Cardiac septum (tissue), 1 donor: ENCODE measurements around the gene USP21. TPM values are rescaled to one million over a fixed set of nuclear protein-coding genes. Genes with fewer than 3 reads are reported as not detected.

Experiments used
- DNase-seq: peaks from one replicate; pipeline ENCODE4 v3.0.0-alpha.2; 2020; ENCODE audit warnings: low spot score
- intact Hi-C: fragments of 100-400 bp; cut with DNase I; formaldehyde crosslinking; loops from one replicate; pipeline ENCODE4 v1.14.0; 2022
- total RNA-seq: library from RNA; stranded (reverse); fragmentation: NEBNext Ultra II Directional; extraction: Animal tissue kit (Norgen Biotek cat#: 25700); gene quantifications from one replicate; pipeline ENCODE4 v1.2.1, GENCODE V29; 2021
- donor health status: DM: no; HTN: no; CAD: no.

USP21 gene
- total RNA-seq, 1 donor from 2014 or later = 17.4 TPM

DNA sequence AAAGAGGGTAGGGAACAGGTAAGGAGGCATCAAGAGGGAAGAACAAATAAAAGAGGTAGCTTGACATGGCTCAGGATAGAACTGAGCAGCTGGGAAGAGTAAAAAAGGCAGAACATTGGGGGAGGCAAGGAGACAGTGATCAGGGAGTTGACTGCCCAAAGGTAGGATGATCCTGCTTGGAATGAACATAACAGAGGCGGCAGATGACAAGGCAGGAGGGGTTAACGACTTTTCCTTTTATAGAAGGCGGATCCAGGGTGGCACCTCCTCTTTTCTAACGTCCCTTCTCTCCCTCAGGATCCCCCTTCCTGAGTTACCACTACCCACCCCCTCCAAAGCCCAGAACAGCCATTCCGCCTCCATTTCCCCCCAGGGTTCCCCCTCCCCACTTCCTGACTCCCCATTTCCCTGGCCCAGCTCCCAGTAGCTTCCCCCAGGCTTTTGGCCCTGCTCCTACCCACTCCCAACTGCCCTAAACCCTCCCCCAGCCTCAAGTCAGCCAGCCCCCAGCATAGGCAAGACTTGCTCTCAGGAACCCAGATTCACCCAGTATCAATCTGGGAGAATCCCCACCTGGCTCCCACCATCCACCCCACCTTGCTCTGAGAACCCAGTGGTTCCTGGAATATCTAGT lies 40.3 kb downstream of the USP21 start:
- no peak for DNase-seq
- intact Hi-C loops = loop anchor here (5.0 kb wide), 3 partner anchors 113 to 528 kb away; partner anchors contain the start of gene SDHC

DNA sequence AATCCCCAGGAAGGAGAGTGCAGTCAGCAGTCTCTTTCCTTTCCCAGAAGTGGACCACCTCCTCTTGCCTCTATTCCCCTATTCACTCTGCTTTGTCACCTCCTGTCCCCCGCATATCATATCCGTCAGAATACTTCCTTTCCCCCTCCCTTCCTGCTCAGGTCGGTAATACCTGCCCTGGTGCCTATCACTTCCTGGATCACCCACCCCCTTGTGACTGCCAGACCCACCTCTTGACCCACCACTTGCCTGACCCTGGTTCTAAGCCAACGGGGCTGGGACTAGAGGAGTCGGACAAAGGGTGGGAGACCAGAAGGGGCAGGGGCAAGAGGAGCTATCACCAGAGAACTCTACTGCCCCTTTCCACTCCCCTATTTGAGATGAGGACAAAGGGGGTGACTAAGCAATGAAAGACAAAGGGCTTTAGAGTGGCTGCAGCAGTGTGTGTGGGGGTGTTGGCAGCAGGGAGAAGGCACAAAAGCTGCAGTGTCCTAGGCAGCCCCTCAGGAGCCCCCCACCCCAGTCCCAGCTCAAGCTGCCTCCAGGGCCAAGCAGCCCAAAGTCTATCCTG lies 41.2 kb downstream of the USP21 start:
- intact Hi-C loops = loop anchor here (5.0 kb wide), 2 partner anchors 112 to 187 kb away; partner anchors contain the start of gene SDHC
- no peak for DNase-seq

DNA sequence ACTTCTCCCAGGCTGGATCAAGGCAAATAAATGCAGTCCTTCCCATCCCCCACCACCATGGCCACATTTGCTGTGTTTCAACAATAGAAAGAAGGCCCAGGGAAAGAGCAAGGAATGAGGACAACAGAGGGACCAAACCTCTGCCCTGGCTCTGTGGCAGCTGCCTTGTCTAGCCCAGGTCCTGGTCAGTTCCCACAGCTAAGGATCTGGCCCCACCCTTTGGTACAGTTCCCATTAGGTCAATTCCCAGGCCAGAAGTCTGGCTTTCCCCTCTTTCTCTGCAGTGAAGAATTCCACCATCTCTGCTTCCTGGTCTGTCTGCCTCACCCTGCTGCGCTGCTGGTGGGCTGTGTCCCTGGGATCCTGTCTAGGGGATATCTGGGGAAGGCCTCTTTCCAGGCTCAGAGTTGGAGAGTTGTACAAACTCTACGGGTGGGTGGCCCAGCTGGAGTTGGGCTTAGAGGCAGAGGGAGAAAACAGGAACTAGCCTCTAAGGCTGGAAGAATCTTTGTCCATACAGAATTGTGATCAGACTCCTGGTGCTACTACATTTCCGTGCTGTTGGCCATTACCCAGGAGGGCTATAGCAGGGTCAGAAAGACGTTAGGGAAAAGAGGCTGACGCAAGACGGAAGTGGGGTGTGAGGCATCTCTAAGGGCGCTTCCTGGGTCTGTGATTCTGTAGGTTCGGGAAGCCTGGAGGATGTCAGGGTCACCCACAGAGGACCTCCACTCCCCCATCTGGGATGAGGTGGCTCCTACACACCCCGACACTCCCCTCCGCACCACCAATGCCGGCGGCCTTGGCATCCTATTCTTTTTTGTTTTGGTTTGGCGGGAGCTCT lies 41.9 kb downstream of the USP21 start:
- intact Hi-C loops = loop anchor here (5.0 kb wide), 2 partner anchors 111 to 186 kb away; partner anchors contain the start of gene SDHC
- peak; percentile 80 for DNase-seq

DNA sequence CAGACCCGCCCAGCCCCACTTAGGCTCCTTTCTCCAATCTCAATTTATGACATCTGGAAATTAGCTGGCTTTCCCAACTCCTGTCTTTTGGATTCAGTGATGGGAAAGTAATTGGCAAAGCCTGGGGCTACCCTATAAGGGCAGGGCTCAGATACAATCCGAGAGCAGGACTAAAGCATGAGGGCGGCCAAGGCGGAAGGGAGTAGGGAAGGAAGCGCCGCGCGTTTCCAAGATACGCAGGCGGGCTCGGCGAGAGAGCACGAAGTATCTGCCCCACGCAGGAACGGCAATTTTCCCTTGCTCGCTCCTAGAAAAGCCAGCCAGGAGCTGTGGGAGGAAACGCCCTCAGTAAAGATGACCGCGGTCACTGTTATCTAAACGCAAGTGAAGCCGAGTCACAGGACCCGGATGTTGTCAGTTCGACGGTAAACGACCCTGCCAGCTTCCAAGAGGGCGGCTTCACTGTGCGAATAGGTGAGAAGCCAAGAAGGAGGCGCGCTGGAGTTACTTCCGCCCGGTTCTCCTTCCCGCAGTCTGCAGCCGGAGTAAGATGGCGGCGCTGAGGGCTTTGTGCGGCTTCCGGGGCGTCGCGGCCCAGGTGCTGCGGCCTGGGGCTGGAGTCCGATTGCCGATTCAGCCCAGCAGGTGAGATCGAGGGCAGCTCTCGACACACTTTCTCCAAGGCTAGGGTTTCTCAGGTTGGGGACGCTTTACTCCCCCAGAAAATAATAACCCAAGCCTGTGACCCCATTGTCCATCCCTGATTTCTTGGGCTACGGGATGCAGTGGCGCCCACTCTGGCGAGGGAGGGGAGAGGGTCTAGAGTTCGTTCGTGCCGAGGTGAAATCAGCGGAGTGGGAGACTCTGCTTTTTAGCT lies 42.8 kb downstream of the USP21 start, which contains the start of gene NDUFS2:
NDUFS2 (plus strand) TSS at position 532 of the 877 bp plus-strand sequence; CDS start at position 551, 19 bp downstream.
- intact Hi-C loops = loop anchor here (5.0 kb wide), 2 partner anchors 110 to 185 kb away; partner anchors contain the start of gene SDHC
- peak; percentile 99 for DNase-seq

DNA sequence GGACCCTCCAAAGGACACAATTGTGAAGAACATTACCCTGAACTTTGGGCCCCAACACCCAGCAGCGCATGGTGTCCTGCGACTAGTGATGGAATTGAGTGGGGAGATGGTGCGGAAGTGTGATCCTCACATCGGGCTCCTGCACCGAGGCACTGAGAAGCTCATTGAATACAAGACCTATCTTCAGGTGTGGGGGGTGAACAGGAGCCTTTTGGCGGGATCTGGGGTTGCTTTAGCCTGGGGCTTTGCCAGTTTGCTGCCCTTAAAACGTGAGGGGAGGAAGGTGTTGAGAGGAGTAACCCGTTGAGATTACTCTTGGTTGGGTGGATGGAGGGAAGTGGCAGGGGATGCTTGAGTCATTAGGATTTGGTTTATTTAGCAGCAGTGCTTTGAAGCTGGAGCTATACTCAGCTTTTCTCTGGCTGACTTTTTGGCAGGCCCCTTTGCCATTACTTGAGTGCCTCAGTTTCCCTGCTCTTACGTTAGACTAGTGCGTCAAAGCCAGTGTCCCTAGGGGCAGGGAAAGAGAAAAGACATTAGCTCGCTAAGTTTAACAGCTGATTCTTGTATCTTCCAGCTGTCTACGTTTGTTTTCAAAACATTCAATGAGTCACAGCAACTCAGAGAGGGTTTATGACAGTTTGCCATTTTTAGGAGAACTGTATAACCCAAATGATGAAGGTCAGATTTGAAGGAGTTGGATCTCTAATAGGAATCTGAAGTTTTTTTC lies 47.3 kb downstream of the USP21 start:
- no peak for DNase-seq
- intact Hi-C loops = no loop called here

DNA sequence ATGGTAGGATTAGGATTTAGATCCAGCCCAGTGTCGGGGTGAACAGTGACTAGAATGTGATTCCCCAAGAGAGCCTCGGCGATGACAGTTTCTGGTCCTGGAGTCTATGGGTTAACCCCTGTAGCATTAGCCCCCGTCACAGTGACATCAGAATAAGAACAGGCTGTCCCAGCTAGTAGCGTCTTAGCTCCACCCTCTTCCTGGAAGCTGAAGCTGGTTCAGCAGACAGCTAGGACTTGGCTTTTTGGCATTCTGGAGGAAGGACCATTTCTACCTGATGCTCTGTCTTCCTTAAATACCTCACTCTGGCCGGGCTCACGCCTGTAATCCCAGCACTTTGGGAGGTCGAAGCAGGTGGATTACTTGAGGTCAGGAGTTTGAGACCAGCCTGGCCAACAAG lies 47.9 kb downstream of the USP21 start:
- DNase-seq = peak; percentile 78
- intact Hi-C loops = no loop called here

DNA sequence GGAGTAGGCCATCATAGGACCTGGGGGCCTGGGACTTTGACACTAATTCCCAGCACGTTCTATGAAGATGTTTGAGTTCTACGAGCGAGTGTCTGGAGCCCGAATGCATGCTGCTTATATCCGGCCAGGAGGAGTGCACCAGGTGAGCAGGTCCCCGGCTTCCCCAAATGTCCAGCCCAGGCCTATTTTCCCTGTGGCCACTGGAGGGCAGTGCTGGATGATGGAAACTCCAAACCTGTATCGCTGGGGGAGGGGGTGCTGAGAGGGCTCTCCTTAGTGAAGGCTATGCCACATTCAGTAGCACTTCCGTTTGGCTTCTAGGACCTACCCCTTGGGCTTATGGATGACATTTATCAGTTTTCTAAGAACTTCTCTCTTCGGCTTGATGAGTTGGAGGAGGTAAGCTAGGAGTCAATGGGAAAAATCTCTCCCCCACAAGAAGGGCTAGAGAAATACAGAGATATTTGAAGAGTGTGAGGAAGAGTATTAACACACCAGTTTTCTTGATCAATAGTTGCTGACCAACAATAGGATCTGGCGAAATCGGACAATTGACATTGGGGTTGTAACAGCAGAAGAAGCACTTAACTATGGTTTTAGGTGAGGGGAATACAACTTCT lies 50.6 kb downstream of the USP21 start:
- intact Hi-C loops = no loop called here
- peak; percentile 88 for DNase-seq

DNA sequence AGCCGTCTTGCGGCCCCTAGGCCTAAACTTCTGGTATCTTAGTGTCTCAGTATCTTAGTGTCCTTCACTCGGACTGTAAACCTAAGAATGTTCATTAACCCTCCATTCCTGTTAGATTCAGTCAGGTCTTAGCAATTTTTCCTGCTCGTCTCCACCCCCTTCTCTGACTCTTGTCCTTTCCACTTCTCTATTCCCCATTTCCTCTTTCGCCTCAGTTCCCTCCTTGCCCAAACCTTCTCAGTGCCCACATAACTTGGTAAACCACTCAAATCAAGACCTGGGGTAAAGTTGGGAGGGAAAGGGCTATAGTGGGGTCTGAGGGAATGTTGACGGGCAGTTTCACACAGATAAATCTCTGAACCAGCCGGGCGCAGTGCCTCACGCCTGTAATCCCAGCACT lies 55.1 kb downstream of the USP21 start:
- DNase-seq = no peak
- intact Hi-C loops = no loop called here

DNA sequence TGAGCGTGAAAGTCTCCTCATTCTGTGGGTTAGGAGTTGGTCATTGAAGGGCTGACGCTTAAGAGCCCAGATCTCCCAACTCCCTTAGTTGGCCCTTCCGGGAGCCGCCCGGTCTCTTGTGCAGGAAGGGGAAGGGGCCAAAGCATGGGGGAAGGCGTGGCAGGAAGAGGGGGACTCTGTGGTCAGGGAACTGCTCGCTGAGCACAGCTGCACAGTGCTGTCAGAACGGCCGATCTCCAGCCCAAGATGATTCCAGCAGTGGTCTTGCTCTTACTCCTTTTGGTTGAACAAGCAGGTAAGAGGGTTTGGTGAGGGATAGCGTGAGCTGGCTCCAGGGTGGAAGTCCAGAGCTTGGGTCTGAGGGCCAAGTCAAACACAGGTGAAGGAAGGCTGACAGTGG lies 55.8 kb downstream of the USP21 start, which contains the start of gene FCER1G:
FCER1G (plus strand) TSS at position 220 of the 400 bp plus-strand sequence; CDS start at position 247, 27 bp downstream.
- intact Hi-C loops = no loop called here
- DNase-seq = peak; percentile 87

Other genes starting within 250 kb of the USP21 start
- gene ITLN2, start 204.7 kb upstream of the USP21 start, total RNA-seq = not detected
- gene F11R, start 138.3 kb upstream of the USP21 start, total RNA-seq = 10.3 TPM
- 12.0 TPM for gene TSTD1, start 120.5 kb upstream of the USP21 start, total RNA-seq
- 29.2 TPM for gene USF1, start 113.5 kb upstream of the USP21 start, total RNA-seq
- 2.6 TPM for gene ARHGAP30, start 89.6 kb upstream of the USP21 start, total RNA-seq
- gene NECTIN4, start 69.9 kb upstream of the USP21 start, total RNA-seq = not detected
- 10.7 TPM for gene KLHDC9, start 61.1 kb upstream of the USP21 start, total RNA-seq
- gene PFDN2, start 41.5 kb upstream of the USP21 start, total RNA-seq = 43.1 TPM
- 31.3 TPM for gene NIT1, start 41.4 kb upstream of the USP21 start, total RNA-seq
- 28.3 TPM for gene DEDD, start 26.8 kb upstream of the USP21 start, total RNA-seq
- 73.6 TPM for gene UFC1, start 5.5 kb upstream of the USP21 start, total RNA-seq
- 12.9 TPM for gene PPOX, start 6.9 kb downstream of the USP21 start, total RNA-seq
- 22.2 TPM for gene B4GALT3, start 18.0 kb downstream of the USP21 start, total RNA-seq
- gene ADAMTS4, start 39.6 kb downstream of the USP21 start, total RNA-seq = 24.0 TPM
- 253 TPM for gene NDUFS2, start 42.9 kb downstream of the USP21 start, total RNA-seq
- 11.4 TPM for gene FCER1G, start 55.8 kb downstream of the USP21 start, total RNA-seq
- not detected for gene APOA2, start 64.1 kb downstream of the USP21 start, total RNA-seq
- gene TOMM40L, start 66.6 kb downstream of the USP21 start, total RNA-seq = 34.1 TPM
- gene NR1I3, start 78.7 kb downstream of the USP21 start, total RNA-seq = not detected
- gene PCP4L1, start 99.2 kb downstream of the USP21 start, total RNA-seq = 0.38 TPM
- 1.5 TPM for gene MPZ, start 150.5 kb downstream of the USP21 start, total RNA-seq
- 306 TPM for gene SDHC, start 154.9 kb downstream of the USP21 start, total RNA-seq
- not detected for gene CFAP126, start 208.4 kb downstream of the USP21 start, total RNA-seq